HG03060 (cell line): ENCODE results near the gene TKFC.

Experiments used
- ATAC-seq: cut with Tn5 transposase; IDR thresholded peaks from one replicate; pipeline ENCODE4 v1.9.1; 2021; ENCODE audit warnings: low read depth, moderate number of reproducible peaks; ENCODE audit not compliant: unreplicated experiment

TKFC gene, protein sequence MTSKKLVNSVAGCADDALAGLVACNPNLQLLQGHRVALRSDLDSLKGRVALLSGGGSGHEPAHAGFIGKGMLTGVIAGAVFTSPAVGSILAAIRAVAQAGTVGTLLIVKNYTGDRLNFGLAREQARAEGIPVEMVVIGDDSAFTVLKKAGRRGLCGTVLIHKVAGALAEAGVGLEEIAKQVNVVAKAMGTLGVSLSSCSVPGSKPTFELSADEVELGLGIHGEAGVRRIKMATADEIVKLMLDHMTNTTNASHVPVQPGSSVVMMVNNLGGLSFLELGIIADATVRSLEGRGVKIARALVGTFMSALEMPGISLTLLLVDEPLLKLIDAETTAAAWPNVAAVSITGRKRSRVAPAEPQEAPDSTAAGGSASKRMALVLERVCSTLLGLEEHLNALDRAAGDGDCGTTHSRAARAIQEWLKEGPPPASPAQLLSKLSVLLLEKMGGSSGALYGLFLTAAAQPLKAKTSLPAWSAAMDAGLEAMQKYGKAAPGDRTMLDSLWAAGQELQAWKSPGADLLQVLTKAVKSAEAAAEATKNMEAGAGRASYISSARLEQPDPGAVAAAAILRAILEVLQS

DNA sequence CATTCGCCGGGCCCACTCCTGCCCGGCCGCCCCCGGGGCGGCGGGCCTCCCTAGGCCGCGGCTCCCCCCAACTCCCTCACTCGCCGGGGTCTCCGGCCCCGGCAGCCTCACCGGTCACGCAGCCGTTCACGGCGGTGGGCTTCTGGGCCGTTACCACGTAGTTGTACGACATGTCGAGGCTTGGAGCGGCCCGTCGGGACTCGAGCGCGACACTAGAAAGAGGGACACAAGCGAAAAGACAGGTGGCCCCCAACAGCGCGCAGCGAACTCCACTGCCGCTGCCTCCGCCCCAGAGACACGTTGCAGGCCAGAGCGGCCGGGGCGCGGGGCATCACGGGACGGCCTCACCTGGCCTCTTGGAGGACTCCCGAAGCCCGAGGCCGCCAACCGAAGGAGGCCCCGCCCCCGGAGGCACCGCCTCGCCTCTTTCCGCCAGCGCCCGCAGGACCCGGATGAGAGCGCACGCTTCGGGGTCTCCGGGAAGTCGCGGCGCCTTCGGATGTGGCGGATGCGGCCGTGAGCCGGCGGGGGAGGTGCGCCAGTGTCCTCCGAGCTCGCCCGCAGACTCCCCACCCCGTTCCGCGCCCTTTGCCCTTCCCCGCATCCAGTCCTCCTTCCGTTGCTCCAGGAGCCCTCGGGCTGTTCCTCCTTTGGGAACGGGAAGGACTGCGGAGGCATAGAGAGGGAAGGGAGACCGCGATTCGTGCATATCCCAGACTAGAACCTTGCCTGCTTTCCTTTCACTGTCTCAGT is at the start of gene TKFC, which contains the start of gene DDB1:
Gene TKFC (plus strand): TSS at position 432 of the 753 bp plus-strand sequence. CDS start 1,501 bp downstream, outside the sequence.
Gene DDB1 (minus strand): TSS at position 309 of the 753 bp plus-strand sequence. CDS start 137 bp downstream, at position 172.
- peak; percentile 71 for ATAC-seq

- no peak for ATAC-seq
Measured at GRCh38 chr11:61283613-61284012, 49.4 kb upstream of the TKFC start.

- ATAC-seq, result no peak
Measured at GRCh38 chr11:61287338-61287977, 45.6 kb upstream of the TKFC start.

DNA sequence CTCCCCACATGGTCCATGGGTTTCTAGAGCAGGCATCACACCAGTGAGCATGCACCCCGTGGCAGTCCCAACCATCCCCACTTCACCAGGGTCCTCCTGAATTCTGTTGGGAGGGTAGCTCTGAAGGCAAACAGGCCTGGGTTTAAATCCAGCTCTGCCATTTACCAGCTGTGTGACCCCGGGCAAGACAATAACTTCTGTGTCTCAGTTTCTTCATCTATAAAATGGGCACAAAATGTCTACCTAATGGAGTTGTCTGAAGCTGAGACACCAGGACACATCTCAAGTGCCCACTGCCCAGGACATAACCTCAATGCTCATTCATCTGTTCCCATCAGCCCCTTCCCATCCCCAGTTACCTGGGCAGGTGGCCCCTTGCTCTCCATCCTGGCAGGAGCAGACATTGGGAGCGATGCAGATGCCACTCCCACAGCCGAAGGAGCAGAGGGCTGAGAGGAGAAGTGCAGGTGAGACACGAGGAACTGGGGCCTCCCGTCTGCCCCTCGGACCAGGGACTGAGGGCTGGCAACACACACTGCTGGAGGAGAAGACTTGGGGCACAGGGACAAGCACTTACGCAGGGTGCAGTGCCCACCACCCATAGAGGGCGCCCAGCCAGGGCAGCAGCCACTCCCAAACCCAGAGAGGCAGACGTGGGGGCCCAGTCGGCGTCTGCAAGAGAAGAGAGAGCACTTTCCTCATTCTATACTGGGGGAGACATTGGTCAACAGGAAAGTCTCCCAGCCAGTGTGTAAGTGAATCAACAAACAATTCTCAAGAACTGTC is 41.9 kb upstream of the TKFC start:
- ATAC-seq, result no peak

GRCh38 chr11:61292356-61292755 is 40.7 kb upstream of the TKFC start:
- no peak for ATAC-seq

- ATAC-seq, result no peak
Measured at GRCh38 chr11:61293867-61294716, 38.9 kb upstream of the TKFC start.

- no peak for ATAC-seq
Measured at GRCh38 chr11:61294717-61295595, 38.1 kb upstream of the TKFC start, which contains the start of gene VWCE. Gene VWCE, minus strand, starts transcription at chr11:61295316. Its CDS starts 279 bp downstream, at chr11:61295037.

GRCh38 chr11:61295596-61295926 is 37.5 kb upstream of the TKFC start:
- ATAC-seq, result no peak

- ATAC-seq, result no peak
Measured at GRCh38 chr11:61297341-61297740, 35.7 kb upstream of the TKFC start.

GRCh38 chr11:61297746-61298145 is 35.3 kb upstream of the TKFC start:
- no peak for ATAC-seq

DNA sequence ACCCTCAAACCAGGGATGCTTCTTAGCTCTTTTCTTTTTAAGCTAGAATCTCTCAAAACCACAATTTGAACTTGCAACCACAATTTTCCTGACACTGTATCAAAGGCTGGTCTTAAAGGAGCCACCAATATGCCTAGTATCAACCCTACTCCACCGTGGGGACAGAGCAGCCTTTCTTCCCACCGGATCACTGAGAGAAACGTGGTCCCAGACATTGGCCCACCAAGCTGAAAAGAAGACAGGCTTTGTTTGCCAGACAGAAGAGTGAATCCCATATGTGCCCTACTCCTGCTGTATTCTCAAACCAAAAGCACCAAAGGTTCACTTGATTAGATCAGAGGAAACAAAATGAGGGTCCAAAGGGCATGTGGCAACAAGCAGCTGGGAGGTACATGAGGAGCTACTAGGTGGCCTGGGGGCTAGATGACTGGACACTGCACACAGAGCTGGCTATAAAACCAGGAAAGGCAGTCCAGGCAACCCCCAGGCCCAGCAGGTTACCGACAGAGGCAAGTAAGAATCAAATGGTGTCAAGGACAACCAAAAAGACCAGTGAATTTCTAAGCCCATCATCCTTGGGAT is 34.3 kb upstream of the TKFC start:
- ATAC-seq, result no peak

- no peak for ATAC-seq
Measured at GRCh38 chr11:61302550-61302949, 30.5 kb upstream of the TKFC start.

DNA sequence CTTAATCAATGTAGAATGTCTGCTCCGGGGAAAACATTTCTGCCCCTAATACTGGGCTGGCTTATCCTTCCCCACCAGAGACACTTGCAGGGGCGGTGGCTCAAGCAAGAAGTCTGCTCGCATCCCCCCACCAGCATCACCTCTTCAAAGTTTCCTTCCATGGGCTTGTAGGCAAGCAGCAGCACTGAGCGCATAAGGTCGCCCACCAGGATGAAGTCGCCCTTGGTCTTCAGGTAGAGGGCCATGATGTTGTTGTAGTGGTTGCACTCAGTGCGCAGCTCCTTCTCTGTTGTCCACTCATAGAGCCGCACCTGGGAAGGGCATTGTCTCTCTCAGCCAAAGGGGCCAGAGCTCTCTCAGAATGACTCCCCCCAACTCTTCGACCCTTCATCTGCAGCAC is 29.3 kb upstream of the TKFC start:
- no peak for ATAC-seq

- no peak for ATAC-seq
Measured at GRCh38 chr11:61305417-61305816, 27.6 kb upstream of the TKFC start.

GRCh38 chr11:61306221-61306620 is 26.8 kb upstream of the TKFC start:
- ATAC-seq, result no peak

- ATAC-seq, result no peak
Measured at GRCh38 chr11:61307354-61307753, 25.7 kb upstream of the TKFC start.

DNA sequence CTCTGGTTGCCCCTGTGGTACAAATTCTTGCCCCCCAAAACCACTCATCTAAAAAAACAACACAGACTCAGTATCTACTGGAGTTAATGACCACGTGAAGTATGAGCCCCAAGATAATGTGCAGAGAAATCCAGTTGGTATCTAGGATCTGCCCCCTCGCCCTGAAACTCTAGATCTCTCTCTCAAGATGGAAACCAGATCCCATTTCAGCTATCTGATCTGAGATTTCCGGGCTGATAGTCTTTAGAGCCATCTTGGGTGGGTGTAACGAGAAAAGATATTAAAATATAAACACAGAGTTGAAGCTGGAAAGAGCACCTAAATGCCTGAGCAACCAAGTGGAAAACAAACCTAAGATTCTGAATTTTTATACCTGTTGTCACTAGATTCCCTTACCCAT is 23.9 kb upstream of the TKFC start:
- no peak for ATAC-seq

DNA sequence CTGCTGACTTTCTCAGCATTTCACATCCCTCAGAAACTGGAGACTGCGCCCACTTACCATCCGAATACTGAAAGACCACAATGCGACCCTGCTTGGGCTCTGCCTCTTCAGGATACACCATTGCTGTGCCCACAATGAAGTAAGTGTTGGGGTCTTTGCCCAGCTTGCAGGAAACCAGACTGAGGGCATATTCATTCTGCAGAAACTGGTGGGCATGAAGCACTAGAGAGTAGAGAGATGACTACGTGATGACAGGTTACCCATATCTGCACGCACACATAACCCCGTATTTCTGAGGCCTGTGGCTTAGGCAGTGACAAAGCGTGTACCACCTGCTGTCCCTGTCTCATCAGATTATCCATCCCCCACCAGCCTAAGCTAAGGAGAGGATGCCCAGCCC is 23.3 kb upstream of the TKFC start:
- ATAC-seq, result no peak
